Measurements from ENCODE around the gene MELK.

Gene MELK

GRCh38 chr9:36592801-36593583 lies 20.3 kb downstream of the MELK start:
- no peak for DNase-seq (ENCODE audit: low spot score)
- no peak for TF ChIP-seq CTCF (IDR thresholded peaks at IDR 0.05; ENCODE audit: extremely low read depth, missing control alignments)

DNA sequence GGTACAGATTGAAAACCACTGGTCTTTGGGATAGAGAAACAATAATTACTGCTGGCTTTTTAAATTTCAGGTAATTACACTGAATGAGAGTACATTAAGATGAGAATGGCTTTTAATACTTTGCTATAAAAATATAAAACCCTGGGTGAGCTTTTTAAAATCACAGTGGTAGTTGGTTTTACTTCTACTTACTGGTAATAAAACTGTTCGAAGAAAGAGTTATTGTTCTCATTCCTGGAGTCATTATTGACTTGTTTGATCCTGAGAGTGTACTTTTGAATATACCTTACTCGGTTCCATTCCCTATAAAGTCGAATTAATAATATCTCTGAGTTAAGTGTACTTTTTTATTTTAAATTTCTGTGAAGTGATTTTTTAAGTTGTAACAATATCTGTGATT lies 21.5 kb downstream of the MELK start:
- no peak for TF ChIP-seq CTCF (IDR thresholded peaks at IDR 0.05; ENCODE audit: extremely low read depth, missing control alignments)
- no peak for DNase-seq (ENCODE audit: low spot score)

GRCh38 chr9:36597412-36598178 lies 24.9 kb downstream of the MELK start:
- no peak for TF ChIP-seq CTCF (IDR thresholded peaks at IDR 0.05; ENCODE audit: extremely low read depth, missing control alignments)
- DNase-seq (ENCODE audit: low spot score): no peak

DNA sequence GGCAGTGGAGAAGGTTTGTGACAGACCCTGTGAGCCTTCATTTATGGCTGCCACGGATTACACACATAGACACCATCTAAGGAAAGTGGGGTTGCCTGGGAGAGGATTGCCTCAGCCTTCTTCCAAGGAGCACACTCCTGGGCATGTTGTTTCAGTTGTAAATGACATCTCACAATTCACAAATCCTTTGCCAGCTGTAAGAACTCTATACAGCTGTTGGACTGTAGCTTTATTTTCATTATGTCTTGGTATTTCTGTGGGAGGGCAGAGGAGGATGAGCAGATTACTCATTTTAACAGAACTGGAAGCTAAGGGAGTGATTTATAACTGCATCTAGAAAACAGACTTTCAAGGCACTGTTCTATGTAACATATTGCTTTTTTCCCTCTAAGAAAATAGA lies 25.6 kb downstream of the MELK start:
- TF ChIP-seq CTCF (IDR thresholded peaks at IDR 0.05; ENCODE audit: extremely low read depth, missing control alignments): no peak
- no peak for DNase-seq (ENCODE audit: low spot score)

DNA sequence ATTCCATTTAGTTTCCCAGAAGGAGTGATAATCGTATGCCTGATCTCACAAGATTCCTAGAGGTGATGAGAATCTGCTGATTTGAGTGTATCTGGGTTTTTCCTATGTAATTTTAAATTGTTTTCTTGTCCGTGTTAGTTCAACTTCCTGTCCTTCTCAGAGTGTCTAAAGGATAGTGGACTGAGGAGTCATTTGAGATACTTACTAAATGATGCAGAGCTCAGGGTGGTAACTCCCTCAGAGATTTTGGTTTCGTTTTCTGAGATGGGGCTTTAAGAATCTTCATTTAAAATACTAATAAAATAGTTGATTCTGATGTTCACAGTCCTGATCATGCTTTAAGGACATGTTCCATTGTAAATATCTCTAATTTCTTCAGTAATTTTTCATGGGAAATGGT lies 30.3 kb downstream of the MELK start:
- peak; percentile 72 for DNase-seq (ENCODE audit: low spot score)
- no peak for TF ChIP-seq CTCF (IDR thresholded peaks at IDR 0.05; ENCODE audit: extremely low read depth, missing control alignments)

DNA sequence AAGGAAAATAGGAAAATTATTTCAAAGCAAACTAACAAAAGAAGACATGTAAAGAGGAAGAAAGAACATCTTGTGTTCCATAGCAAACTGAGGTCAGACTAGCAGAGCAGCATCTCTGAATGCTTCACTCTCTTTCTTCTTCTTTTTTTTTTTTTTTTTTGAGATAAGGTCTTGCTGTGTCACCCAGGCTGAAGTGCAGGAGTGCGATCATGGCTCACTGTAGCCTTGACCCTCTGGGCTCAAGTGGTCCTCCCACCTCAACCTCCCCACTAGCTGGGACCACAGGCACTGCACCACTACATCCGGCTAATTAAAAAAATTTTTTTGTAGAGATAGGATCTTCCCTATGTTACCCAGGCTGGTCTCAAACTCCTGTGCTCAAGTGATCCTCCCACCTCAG lies 36.6 kb downstream of the MELK start:
- no peak for DNase-seq (ENCODE audit: low spot score)
- TF ChIP-seq CTCF (IDR thresholded peaks at IDR 0.05; ENCODE audit: extremely low read depth, missing control alignments): no peak

GRCh38 chr9:36622121-36622520 lies 49.4 kb downstream of the MELK start:
- TF ChIP-seq CTCF (IDR thresholded peaks at IDR 0.05; ENCODE audit: extremely low read depth, missing control alignments): no peak
- DNase-seq (ENCODE audit: low spot score): no peak
